GM21786 (cell line): ENCODE data around the gene NME4.
"Not testable (repeated sequence)": the region's sequence is repeated elsewhere in the genome, so short reads cannot be mapped to it uniquely, and the experiment has no call there.

Experiments used
- ATAC-seq: cut with Tn5 transposase; IDR thresholded peaks from one replicate; pipeline ENCODE4 v1.9.1; 2021; ENCODE audit not compliant: unreplicated experiment

Gene NME4

DNA sequence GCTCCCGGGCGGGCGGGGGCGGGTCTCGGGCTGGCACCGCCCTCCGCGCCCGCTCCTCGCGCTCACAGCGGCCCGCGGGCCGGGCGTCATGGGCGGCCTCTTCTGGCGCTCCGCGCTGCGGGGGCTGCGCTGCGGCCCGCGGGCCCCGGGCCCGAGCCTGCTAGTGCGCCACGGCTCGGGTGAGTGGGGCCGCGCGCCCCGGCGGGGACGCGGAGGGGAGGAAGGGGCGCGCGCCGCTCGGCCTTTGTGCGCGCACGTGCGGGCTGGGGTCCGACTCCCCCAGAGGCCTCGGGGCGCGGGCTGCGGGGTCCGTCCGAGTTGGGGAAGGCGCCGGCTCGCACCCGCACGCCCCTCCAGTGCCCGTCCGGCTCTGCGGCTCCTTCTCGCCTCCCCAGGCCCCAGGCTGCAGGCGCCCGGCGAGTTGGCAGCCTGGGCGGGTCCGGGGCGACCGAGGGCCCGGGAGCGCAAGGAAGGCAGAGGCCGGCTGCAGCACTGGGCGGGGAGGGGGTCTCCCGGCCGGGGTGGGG, at the start of gene NME4:
Gene NME4 (plus strand): TSS at position 65 of the 527 bp plus-strand sequence. CDS start 24 bp downstream, at position 89.
- ATAC-seq = no peak

DNA sequence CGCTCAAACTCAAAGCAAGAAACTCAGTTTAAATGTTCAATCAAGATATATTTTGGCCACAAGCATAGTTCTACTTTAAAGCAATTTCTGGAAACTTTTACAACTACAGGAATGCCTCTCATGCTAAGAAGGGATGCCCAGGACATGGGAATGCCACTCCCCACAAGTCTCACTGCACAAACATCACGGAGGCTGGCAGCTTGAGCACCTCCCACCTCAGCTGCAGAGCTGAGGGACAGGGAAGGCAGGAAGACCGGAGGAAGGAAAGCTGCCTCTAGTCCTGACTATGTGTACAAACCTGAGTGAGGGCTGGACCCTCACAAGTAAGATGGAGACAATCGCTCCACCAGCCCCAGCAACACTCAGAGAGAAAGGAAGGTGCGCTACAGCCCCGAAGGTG, 49.8 kb upstream of the NME4 start:
- ATAC-seq = no peak

DNA sequence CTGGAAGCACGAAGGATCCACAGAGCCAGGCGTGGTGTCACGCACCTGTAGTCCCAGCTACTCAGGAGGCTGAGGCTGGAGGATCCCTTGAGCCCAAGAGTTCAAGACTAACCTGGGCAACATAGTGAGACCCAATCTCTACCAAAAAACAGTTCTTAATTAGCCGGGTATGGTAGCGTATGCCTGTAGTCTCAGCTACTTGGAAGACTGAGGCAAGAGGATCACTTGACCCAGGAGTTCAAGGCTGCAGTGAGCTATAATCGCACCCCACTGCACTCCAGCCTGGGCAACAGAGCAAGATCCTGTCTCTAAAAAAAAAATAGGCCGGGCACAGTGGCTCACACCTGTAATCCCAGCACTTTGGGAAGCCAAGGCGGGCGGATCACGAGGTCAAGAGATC, 48.5 kb upstream of the NME4 start:
- ATAC-seq = not testable (repeated sequence)

DNA sequence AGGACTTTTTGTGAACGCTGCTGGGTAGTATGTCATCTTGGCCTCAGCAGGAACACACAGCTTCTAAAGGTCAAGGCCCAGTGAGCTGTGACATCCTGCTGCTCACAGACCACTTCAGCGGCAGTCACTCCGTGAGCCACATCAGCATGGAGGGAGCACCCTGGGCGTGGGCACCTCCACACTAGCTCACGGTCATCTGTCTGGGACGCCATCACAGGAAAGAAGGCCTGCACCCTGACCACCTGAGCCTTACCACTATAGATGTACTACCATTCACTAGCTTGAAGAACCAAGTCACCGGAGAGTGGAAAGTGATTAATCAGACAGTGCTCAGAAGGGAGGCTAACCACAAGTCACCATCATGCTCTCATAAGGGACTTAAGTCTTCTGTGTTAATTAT, 47.8 kb upstream of the NME4 start:
- ATAC-seq = peak; percentile 39

DNA sequence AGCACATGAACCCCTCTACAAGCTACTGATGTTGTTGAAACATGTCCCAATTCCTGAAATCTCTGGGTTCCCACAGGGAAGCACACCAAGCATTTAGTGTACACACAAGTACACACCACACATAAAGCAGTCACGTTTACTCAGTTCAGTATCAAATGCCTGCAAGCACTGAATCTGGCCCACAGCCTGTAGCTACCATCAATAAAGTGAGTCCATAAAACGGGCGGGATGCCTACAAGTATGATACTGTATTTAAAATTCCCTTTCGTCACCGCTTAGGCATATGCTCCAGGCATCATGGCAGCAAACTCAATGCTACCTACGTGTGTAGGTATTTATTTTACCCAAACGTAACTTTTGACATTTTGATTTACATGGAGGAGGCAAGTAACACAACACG, 46.8 kb upstream of the NME4 start:
- no peak for ATAC-seq

DNA sequence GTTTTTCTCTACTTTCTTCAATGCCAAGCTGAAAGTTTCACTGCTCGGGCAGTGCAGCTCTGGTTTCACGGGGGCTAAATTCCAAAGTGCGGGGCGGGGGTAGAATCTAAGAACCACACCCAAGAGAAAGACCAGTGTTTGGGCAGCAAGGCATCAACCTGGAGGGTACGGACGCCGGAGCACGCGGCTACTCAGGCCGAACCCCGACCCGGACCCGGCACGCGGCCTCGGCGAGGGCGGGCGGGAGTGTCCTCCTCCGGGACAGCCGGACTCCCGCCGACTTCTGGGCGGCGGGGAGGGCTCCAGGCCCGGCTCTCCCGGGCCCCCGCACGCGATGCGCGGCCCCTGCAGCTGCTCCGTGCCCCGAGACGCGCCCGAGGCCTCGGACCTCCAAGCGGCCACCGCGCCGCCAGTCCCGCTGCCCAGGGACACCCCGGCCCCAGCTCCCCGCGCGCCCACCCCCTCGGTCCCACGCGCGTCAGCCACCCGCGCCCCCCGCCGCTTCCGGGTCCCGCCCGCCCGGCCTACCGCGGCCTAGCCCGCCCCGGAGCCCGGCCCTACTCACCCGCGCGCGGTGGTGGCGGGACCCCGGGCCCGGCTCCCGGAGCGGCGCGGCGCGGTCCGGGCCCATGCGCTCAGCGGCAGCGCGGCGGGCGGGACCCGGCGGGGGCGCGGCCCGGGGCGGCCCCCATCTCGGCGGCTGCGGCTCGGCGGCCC, 45.0 kb upstream of the NME4 start:
- ATAC-seq = peak; percentile 13

DNA sequence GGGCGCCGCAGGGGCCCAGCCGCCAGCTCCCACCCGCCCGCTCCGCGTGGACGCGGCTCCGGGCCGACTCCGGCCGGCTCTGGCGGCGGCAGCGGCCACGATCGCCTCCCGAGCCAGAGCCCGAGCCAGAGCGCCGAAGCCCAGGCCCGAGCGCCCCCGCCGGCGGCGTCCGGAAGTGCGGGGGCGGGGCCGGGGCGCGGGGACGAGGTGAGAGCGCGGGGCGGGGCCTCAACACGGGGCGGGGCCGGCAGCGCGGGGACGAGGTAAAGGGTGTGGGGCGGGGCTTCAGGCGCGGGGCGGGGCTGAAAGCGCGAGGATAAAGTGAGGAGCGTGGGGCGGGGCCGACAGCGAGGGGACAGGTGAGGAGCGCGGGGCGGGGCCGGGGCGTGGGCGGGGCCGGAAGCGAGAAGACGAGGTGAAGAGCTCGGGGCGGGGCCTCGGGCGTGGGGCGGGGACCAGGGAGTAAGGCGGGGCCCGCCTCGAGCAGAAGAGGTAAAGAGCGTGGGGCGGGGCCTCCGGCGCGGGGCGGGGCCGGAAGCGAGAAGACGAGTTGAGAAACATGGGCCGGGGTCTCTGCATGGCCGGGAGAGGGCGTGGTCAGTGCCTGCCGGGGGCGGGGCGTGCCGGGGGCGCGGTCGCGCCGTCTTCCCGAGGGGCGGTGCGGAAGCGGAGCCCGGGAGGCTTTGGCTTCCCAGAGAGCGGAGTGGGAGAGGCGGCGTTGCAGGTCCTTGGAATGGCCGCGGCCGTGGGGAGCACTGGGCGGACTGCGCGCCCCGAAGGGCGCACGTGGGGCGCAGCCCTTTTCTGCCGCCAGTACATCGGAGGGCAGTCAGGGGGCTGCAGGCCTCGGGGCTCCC, 44.2 kb upstream of the NME4 start, which contains the start of gene AXIN1:
Gene AXIN1 (minus strand): TSS at position 177 of the 857 bp plus-strand sequence. CDS start 5,698 bp downstream, outside the sequence.
- peak; percentile 50 for ATAC-seq

DNA sequence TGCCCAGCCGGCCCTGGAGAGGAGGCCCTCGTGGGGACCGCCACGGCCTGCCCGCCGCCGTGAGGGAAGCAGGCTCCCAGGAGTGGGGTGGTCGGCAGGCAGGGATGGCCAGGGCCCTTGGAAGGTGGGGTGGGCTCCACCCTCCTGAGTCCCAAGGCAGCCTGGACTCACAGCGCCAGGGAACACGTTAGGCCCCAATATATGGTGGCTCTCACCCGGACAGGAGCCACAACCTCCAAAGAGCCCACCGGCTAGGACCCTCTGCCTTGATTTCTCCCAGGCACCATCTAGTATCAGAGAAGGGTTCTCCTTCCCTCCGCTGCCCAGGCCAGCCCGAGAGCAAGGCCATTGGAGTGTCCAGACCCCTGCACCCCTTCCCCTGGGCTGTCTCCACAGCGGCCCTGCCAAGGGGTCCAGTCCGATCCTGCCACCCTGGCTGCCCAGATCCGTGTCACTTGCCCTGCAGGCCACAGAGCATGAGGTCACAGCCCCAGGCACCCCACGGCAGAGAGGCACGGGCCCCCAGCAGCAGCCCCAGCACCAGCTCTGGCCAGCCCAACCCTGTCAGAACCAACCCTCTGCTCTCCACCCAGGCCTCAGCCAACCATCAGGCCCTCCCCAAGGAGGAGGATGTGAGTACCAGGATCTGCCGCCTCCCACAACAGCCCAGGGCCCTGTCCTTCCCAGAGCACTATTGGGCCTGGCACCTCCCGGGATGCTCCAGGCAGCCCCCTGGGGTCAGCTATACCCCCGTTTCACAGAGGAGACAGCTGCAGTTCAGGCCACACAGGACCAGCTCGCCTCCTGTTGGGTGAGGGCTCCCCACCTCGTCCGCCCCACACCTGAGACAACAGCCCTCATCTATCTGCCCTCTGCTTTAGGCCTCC, 43.4 kb upstream of the NME4 start:
- no peak for ATAC-seq

DNA sequence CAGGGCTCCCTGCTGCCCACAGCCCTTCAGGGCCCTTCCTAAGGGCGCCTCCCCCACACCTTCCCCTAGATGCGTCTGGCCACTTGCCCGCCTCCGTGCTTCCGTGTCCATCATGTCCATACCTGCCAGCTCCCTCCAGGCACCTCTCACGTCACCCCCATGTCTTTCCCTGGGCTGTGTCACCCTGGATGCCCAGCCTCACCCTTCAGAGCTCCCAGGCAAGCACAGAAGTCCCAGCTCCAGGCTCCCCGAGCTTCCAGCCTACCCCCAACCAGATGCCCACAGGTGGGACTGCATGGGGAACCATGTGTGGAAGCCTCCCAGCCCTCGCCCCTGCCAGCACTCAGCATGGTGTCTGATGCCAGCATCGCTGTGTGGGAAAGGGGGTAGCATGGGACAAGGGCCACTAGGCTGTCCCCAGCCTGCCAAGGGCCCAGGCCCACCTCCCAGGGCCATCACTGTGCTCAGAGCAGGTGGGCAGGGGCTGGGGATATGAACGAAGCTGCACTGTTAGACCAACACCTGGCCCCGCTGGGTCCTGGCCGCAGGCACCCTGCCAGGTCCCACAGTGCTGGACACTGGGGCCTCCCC, 42.6 kb upstream of the NME4 start:
- no peak for ATAC-seq

DNA sequence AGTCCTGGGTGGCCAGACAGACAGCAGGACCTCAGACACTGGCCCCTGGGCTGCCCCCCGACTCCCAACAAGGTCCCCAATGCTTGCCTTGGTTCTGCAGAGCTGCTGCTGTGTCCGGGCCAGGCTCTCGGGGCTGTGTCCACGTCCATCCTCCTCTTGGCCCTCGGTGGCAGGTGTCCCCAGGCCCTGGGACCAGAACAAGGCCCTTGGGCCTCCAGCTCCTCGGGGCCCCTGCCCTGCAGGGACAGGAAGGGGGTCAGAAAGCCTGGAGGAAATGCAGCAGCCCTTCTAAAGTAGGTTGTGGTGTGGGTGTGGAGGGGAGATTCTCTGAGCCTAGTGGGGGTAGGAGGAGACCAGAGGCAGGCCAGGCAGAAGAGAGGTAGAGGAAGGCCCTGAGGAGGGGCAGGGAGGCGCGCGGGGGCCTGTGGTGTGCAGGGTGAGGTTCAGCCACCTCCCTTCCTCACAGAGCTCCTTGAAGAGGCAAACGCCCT, 42.0 kb upstream of the NME4 start:
- no peak for ATAC-seq

DNA sequence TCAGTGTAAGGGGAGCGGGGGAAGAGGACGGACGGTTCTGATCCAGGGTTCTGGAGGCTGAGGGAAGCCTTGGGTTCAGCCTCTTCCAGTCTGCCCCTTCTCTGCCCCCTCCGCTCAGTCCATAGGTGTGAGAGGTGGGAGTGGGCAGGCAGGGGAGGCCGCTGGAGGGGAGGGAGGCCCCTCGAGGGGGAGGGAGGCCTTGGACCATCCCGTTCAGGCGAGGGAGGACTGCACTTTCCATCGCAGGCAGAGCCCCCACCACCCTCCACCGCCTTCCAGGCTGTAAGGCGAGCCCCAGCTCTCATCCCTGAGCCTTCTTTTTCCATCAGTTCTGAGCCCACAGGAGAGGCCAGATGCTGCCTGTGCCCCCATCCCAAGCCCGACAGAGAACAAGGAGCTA, 40.3 kb upstream of the NME4 start:
- no peak for ATAC-seq

DNA sequence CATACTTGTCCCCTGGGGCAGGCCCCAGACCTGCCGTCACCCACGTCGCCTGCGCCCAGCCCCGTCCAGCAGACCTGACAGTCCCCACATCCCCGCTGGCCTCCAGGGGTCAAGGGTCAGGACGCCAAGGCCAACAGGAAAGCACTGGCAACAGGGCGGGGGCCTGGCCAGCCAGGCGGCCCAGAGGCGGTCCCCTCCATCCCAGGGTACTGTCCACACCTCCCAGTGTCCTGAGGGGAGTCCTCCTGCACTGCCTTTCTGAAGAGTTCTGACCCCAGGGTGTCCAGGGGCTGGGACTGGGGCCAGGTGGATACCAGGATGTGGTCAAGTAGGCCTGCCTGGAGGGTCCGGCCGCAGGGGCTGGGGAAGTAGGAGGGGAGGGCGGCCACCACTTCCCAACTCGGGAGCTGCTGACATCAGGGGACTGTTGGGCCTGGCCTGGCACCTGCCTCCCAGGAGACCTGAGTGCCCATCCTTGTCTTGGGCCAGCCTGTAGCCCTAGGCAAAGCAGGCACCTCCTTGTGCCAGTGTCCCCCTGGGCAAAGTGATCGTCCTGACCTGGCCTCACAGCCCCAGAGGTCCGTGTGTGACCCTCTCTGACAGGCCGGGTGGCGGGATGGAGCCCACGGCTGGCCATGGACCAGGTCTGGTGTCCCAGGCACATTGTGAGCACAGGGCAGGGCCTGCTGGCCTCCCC, 37.8 kb upstream of the NME4 start:
- ATAC-seq = no peak

DNA sequence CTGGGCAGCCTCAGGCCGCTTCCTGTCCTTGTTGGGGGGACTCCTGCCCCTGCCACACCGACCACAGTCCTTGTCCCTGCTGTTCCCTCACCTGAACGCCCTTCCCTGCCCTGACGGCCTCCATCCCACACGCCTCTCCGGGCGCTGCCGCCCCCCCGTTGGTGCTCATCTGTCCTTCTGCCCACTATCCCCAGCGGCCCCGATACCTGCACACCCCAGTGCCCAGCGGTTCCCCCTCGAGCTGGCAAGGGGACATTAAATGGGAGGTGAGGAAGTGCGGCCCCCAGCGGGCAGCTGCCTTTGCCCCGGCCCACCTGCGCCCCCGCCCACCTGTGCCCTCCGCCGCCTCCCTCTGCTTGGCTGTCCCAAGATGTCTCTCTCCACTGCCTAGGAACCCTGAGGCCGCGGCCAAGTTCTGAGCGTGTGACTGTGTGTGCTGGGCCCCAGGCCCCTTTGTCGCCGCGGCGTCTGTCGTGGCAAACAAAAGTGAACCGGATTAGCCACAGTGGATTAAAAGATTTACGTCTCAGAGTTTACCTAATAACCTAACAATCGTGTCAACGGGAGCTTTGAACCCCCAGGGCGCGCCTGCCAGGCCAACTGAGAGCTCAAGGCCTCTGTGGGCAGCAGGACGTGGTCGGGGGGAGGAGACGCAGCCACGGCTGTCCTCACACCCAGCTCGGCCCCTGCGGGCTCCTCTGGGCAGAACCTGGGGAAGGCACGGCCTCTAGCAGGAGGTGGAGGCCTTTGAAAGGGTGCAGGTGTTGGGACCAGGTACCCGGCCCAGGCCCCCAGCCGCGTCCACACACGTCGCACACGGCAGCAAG, 36.9 kb upstream of the NME4 start:
- no peak for ATAC-seq

DNA sequence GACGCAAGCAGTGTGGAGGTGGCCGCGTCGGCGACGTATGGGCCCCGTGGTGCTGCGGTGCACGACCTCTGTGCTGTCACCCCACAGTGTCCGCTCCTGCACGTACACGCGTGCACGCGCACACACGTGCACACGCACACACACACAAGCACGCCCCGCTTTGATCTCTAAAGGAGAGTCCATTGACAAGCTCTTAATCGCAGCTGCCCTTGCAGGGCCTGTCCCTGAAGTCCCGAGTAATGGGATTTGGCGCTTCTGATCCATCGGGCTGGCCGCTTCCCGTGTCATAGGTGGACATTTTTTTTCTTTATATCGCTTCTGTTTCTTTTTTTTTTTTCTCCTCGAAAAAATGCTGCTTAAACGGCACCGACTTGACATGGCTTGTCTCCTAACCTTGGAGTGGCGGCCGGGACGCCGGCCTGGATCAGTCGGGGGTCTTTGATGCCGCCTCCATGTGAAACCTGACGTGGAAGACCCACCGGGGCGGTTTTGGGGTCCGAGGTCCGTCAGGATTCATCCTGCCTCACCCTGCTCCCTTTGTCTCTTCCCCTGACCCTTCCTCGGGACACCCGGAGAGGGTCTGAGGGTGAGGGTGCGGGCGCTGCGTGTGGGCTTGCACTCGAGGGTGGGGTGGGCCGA, 36.2 kb upstream of the NME4 start:
- ATAC-seq = no peak

DNA sequence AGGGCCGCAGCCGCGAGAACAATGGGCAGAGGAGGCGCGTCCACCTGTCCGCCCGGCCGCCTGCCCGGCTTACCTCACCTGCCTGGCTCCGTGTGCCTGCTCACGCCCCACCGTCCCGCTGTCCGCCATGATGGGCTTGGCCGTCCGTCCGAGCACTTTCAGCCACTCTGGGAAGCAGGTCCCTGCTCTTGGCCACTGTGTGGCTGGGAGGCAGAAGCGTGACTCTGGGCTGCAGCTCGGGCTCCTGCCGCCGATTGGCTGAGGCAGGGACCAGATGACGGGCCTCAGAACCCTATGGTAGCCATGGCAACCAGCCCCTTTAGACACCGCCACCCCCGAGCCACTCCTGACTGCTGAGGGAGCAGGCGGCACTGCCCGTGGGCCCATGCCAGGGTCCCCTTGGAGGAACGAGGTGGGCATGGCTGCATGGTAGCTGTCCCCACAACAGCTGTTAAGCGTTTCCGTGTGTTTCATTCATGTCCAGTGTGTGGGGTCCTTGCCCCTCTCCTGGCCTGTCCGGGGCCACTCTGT, 35.6 kb upstream of the NME4 start:
- ATAC-seq = no peak

DNA sequence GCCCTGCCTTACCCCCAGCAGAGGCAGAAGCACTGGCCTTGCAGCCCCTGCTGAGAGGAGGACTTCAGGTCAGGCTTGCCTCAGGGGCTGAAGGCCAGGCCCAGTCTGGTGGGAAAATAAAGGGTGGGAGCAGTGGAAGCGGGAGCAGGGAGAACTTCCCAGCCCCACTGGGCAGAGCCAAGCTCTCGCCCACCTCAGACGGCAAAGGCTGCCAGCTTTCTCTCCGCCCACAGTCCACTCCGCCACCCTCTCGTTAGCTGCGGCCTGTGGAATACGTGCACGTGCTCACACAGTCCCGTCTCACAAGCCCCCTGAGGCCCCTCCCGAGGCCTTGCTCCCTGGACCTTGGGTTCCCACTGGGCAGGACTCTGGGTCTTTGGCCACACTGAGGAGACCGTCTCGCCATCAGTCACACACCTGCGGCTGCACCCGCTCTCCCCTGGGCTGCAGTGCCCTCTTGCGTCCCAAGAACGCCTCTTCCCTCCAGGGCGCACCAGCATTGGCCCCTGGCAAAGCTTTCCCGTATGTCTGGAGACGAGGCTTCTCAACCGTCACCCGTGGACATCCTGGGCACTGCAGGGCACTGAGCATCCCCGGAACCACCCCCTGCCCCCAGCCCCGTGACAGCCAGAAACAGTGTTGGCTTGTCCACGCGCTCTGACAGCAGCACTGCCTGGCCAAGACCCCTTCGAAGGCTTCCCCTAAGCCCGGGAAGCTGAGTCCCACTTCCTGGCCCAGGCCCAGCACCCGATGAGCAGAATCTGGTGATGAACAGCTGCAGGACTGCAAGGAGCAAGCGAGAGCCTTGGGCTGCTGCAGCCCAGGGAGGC, 34.9 kb upstream of the NME4 start:
- ATAC-seq = no peak

DNA sequence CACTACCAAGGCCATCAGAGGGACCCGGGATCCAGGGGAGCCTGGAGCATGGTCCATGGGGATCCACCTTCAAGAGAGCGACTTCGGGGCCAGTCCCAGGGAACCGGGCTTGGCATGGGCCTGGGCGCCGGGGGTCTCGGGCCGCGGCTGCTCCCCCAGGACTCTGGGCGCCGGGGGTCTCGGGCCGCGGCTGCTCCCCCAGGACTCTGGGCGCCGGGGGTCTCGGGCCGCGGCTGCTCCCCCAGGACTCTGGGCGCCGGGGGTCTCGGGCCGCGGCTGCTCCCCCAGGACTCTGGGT, 34.3 kb upstream of the NME4 start:
- ATAC-seq = not testable (repeated sequence)
